Amniotic stem cell (primary cell): ENCODE results near the gene UBN2.
"Not testable (repeated sequence)": the region's sequence is repeated elsewhere in the genome, so short reads cannot be mapped to it uniquely, and the experiment has no call there.

Experiments used
- DNase-seq: peaks from one replicate; lab custom pipeline; 2025; lab: John Stamatoyannopoulos, UW

Gene UBN2

DNA sequence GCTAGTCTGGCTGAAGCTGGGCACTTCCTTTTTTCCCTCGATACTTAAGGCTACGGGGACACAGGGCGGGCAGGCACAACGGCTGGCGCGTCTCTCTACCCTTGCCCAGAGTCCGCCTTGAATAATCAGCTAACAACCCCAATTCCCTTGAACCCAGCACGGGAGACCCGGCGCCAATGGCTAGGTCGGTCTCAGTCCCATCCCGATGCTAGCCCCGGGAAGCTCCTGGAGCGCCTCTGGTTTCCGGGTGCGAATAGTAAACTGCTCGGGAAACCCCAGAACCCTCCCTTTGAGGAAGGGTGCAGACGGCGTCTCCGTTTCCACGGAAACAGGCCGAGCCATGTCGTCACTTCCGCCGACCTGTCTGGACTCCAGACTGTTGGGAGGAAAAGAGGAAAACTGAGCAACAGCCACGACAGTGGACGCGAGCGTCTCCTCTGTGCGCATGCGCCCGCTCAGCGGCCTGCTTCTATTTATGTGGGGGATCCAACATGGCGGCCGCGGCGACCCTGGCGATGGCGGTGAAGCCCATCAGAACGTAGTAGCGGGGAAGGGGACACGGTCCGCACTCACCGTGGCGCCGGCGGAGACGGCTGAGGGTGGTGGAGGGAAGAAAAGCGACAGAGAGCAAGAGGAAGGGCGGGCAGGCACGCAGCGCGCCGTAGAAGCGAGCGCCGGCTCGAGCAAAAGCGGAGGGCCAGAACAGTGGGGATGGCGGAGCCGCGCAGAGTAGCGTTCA lies at the start of gene UBN2:
UBN2 (plus strand) TSS at position 464 of the 739 bp plus-strand sequence; CDS start at position 712, 248 bp downstream.
- DNase-seq: peak; percentile 89

DNA sequence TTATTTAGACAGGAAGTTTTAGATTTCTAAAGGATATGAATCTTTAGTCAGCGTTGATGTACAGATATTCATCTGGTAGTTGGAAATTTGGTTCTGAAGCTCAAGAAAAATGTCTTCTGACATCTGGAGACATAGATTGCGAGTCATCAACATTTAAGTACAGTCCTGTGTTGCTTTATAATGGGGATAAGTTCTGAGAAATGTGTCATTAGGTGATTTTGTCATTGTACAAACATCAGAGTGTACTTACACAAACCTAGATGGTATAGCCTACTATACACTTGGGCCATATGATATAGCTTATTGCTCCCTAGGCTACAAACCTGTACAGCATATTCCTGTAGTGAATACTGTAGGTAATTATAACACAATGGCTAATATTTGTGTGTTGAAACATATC lies 49.6 kb upstream of the UBN2 start:
- no peak for DNase-seq

DNA sequence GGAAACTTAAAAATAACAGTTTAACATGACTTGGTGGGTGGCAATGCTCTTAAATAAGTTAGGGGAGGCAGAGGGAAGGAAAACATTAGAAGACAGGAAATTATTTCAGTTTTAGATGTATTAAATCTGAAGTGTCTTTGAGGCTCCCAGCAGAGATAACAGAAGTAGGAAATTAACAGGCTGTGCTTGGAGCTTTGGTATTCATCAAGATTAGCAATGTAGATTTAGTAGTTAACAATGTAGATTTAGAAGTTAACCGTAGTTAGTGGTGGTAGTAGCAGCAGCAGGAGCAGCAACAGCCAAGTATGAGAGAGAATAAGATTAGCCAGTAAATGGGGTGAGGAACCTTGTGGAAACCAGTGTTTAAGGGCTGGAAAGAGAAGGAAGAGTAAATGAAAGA lies 48.7 kb upstream of the UBN2 start:
- DNase-seq: no peak

DNA sequence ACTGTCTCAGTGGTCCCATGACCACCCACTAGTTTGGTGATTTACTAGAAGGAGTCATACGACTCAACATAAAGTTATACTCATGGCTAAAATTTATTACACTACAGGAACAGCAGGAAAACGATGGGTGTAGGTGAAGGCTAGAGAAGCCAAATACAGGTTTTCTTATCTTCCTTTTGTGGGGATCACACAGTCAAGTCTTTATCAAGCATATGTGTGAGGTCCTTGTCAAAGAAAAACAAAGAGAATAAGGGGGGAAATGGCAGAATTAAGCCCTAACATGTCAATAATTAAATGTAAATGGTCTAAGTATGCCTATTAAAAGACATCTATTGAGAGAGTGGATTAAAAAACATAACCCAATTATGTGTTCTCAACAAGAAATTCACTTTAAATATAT lies 47.8 kb upstream of the UBN2 start:
- DNase-seq: no peak

DNA sequence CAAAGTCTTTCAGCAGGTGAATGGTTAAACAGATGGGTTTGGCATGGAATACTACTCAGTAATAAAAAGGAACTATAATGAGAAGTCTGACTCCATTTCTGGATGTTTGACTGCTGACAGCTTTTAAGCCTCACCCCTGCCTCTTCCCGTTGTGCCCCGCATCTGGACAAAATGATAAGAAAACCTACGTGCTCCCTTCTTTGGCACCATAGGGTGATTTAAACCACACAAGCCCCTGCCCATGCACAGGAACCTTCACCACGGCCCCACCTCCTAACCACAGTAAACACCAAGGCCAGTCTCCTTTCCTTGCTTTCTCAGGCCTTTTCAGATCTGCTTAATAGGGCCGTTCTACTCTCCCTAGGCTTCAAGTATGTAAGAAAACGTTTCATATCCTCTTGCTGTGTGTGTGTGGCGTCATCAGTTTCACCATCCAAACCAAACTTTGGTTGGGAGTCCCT lies 47.1 kb upstream of the UBN2 start:
- DNase-seq: no peak

DNA sequence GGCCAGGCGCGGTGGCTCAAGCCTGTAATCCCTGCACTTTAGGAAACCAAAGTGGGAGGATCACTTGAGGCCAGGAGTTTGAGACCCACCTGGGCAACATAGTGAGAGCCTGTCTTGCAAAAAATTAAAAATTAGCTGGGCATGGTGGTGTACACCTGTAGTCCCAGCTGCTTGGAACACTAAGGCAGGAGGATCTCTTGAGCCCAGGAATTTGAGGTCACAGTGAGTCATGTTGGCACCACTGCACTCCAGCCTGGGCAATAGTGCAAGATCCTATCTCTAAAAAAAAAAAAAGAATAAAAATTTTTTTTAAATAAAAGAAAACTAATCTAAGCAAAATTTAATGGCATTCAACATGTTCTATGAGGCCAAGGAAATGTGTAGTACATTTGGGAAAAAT lies 44.9 kb upstream of the UBN2 start:
- no peak for DNase-seq

DNA sequence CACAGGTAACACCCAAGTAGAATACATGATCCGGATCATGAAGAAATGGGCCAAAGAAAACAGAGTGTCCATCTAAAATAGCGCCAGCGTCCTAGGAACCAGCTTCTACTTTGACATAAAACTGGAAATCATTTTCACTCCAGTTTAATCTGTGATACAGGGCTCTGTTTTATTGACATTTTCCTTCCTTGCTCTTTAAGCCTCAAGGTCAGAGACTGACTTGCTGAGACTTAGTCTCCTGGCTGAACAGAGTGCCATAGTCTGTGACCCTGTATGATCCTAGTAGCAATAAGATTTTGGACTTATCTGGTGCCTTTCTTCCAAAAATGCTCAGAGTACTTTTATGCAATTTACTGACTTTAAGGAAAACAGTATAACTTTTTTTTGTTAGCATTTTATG lies 41.7 kb upstream of the UBN2 start:
- no peak for DNase-seq

DNA sequence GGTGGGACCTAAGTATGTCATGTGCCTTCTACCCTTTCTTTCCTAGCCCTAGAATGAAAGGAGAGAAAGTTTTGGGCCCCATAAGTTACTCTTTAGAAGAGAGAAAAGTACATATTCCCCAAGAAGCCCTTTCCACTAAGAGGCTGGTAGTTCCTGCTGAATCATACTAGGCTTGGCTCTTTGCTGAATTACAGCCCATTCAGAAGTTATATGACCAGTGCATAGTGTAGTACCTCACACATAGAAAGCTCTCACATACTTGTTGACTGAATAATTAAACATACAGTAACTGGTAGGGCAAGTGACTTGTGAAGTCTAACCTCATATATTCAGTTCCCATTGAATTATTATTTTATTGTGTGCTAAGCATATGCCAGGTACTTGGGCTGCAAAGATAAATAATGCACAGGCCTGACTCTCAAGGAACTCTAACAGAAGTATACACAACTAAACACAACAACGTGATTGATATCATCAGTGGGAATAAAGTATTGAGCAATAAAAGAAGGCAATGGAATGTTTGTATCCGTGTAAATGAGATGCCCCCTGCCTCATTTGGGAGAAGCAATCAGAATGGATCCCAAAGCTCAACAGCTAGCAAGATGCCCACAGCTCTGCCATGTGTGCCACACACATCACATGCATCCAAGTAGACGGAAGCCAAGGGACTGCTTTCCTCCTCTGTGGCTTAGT lies 38.9 kb upstream of the UBN2 start:
- no peak for DNase-seq

DNA sequence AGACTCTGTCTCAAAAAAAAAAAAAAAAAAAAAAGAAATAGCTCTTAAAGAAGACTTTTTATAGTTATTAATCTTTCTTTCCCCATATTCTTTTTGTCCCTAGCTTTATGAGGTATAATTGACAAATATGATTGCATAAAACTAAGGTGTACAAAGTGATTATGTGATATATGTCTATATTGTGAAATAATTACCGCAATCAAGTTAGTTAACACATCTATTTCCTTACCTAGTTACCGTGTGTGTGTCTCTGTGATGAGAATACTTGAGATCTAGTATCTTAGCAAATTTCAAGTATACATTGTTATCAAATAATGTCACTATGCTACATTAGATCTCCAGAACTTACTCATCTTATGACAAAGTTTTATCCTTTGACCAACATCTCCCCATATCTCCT lies 30.7 kb upstream of the UBN2 start:
- DNase-seq: no peak

DNA sequence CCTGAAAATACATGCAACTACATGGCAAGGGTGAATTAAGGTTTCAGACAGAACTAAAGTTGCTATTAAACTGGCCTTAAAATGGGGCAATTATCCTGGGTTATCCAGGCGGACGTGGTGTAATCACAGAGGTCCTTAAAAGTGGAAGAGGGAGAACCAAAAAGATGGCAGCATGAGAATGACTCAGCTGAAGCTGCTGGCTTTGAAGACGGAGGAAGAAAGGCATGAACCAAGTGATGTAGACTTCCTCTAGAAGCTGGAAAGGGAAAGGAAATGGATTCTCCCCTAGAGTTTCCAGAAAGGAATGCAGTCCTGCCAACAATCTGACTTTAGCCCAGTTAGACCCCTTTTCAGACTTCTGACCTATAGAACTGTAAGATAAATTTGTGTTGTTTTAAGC lies 27.0 kb upstream of the UBN2 start:
- DNase-seq: no peak

DNA sequence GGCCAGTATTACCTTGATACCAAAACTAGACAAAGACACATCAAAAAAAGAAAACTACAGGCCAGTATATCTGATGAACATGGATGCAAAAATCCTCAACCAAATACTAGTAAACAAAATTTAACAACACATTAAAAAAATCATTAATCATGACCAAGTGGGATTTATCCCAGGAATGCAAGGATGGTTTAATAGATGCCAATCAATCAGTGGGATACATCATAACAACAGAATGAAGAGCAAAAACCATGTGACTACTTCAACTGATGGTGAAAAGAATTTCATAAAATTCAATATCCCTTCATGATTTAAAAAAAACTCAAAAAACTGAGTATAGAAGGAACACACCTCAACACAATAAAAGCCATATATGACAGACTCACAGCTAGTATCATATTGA lies 25.2 kb upstream of the UBN2 start:
- DNase-seq: no peak

DNA sequence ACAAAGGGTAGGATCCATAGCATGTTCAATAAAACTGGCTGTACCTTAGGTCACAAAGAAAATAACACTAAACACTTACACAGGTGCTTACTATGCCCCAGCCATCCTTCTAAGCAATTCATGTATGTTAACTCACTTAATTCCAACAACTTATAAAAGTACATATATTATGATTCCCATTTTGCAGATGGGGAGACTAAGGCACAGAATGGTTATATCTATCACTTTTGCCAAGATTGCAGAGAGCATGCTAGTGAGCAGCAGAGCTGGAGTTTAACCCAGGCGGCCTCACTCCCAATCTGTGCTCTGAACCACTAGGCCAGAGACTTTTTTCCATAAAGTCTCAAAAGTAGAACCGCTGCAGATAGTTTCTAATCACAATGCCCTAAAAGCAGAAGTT lies 18.9 kb upstream of the UBN2 start:
- DNase-seq: no peak

DNA sequence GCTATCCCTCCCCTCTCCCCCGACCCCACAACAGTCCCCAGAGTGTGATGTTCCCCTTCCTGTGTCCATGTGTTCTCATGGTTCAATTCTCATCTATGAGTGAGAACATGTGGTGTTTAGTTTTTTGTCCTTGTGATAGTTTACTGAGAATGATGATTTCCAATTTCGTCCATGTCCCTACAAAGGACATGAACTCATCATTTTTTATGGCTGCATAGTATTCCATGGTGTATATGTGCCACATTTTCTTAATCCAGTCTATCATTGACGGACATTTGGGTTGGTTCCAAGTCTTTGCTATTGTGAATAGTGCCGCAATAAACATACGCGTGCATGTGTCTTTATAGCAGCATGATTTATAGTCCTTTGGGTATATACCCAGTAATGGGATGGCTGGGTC lies 17.5 kb upstream of the UBN2 start:
- DNase-seq: not testable (repeated sequence)

DNA sequence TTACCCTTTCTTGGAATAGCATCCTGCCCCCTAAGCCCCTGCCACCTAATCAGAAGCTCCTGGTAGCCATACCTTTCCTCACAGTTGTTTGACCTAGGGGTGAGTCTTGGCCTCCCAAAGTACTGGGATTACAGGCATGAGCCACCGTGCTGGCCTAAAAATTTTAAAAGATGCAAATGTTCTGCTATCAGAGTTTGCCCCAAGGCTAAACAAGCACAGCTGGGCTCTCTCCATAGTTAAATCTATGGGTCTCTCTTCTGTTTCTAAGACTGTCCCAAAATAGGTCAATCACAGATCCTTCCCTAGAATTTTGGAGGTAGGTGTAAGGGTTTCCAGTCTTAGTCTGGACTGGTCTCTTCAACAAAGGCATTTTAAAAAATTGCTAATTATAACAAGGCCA lies 12.9 kb upstream of the UBN2 start:
- DNase-seq: no peak

DNA sequence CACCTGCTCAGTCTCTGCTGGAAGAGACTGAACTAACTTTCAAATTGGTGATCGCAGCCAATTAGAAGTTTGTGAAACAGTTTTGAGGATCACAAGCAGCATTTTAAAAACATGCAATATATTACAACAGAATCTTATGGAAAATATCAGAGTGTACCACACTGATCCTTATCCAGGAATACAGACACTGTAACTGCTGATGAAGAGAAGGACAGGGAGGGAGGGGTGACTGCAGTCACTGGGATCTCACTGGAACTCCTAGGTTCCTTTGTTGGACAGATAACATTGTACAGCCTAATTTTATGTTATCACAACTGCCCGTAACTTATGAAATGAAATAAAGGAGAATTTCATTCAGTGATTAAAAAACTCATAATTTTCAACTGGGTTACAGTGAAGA lies 6.8 kb upstream of the UBN2 start:
- no peak for DNase-seq

DNA sequence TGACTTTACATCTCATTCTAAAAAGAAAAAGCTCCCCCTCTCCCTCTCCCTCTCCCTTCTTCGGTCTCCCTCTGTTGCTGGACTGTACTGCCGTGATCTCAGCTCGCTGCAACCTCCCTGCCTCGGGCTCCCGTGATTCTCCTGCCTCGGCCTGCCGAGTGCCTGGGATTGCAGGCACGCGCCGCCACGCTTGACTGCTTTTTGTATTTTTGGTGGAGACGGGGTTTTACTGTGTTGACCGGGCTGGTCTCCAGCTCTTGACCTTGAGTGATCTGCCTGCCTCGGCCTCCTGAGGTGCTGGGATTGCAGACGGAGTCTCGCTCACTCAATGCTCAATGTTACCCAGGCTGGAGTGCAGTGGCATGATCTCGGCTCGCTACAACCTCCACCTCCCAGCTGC lies 6.2 kb upstream of the UBN2 start:
- DNase-seq: not testable (repeated sequence)

DNA sequence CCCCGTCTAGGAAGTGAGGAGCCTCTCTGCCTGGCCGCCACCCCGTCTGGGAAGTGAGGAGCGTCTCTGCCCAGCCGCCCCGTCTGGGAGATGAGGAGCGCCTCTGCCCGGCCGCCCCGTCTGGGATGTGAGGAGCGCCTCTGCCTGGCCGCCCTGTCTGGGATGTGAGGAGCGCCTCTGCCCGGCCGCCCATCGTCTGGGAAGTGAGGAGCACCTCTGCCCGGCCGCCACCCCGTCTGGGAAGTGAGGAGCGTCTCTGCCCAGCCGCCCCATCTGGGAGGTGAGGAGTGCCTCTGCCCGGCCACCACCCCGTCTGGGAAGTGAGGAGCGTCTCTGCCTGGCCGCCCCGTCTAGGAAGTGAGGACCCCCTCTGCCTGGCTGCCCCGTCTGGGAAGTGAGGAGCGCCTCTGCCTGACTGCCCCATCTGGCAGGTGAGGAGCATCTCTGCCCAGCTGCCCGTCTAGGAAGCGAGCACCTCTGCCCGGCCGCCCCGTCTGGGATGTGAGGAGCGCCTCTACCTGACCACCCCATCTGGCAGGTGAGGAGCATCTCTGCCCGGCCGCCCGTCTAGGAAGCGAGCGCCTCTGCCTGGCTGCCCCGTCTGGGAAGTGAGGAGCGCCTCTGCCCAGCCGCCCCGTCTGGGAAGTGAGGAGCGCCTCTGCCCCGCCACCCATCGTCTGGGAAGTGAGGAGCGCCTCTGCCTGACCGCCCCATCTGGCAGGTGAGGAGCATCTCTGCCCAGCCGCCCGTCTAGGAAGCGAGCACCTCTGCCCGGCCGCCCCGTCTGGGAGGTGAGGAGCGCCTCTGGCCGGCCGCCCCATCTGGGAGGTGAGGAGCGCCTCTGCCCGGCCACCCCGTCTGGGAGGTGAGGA lies 5.5 kb upstream of the UBN2 start:
- not testable (repeated sequence) for DNase-seq

DNA sequence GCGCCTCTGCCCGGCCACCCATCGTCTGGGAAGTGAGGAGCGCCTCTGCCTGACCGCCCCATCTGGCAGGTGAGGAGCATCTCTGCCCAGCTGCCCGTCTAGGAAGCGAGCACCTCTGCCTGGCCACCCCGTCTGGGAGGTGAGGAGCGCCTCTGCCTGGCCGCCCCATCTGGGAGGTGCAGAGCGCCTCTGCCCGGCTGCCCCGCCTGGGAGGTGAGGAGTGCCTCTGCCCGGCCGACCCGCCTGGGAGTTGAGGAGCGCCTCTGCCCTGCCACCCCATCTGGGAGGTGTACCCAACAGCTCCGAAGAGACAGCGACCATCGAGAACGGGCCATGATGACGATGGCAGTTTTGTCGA lies 4.9 kb upstream of the UBN2 start:
- not testable (repeated sequence) for DNase-seq

DNA sequence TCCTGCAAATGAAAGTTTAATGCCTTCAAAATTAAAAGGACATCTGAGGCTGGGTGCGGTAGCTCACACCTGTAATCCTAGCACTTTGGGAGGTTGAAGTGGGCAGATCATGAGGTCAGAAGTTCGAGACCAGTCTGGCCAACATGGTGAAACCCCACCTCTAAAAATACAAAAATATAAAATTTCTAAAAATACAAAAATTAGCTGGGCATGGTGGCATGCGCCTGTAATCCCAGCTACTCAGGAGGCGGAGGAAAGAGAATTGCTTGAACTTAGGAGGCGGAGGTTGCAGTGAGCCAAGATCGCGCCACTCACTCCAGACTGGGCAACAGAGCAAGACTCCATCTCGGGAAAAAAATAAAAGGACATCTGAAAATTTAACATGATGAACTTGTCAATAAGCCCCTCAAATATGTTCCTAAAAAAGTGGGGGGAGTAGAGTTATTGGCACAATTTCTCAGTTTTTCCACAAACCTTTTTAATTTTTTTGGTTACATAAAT lies 4.0 kb upstream of the UBN2 start:
- not testable (repeated sequence) for DNase-seq

DNA sequence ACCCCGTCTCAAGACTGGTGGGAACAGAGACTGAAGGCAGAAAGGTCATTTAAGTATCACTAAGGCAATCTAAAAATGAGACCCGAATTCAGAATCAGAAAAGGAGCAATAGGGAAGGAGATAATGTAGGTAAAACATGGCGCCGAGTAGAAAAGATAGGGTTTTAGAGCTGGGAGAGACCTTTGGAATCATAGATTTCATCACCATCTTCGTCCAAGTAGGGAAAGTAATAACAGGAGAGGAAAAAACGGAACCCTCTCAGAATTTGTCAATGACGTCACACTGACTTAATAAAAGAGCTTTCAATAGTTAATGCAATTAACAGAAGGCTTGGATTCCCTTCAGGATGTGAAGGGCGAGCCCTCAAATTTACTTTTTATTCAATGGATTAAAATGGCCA lies 1.0 kb upstream of the UBN2 start:
- DNase-seq: no peak

DNA sequence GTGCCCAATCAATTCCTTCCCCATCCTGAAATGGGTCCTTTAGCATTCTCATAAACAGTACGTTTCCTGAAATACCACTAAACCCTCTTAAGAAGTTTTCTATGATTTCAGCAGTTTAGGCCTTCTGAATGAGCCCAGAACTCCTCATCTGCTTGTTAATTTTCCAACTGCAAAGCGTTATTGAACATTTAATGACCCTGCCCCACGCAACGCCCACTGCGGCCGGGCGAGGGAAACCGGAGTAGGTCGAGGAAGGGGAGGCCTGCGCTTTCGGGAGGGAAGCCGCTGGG lies 608 bp upstream of the UBN2 start:
- DNase-seq: no peak

DNA sequence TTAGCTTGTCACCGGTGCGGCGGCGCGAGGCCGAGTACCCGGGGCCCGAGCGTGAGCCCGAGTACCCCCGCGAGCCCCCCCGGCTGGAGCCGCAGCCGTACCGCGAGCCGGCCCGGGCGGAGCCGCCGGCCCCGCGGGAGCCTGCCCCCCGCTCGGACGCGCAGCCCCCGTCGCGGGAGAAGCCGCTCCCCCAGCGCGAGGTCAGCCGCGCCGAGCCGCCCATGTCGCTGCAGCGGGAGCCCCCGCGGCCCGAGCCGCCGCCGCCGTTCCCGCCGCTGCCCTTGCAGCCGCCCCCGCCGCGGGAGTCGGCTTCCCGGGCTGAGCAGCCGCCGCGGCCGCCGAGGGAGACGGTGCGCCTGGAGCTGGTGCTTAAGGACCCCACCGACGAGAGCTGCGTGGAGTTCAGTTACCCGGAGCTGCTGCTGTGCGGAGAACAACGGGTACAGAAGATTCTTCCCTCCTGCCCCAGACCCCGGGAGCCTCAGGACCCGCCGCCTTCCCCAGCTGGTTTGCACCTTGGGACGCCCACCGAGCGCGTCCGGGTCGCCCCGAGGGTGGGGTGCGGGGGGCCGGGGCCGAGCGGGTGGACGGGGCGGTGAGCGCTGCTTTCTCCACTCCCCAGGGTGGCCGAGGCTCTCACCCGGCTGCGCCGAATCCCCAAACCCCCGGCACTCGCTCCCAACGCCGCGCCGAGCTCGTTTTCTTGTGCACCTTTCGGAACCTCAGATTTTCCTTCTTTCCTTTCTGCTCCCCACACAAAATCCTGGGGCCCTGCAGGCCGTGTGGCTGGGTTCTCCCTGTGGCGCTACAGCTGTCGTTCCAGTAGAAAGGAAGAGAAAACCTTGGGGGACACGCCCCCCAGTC lies 708 bp downstream of the UBN2 start:
- DNase-seq: no peak
